Astrocyte (in vitro differentiated cells and primary cell): ENCODE results near the gene RNF123.

Source experiments
- EZH2 ChIP-seq: IDR thresholded peaks from 2 replicates; pipeline ENCODE4 v1.6.1; 2012; ENCODE audit warnings: mild to moderate bottlenecking, low read length, inconsistent platforms; ENCODE audit not compliant: insufficient read depth
- TF ChIP-seq, protein P1 (sequence below): IDR thresholded peaks from 2 replicates; pipeline ENCODE4 v1.5.1; 2011; ENCODE audit warnings: low read depth, mild to moderate bottlenecking, inconsistent platforms, low read length, moderate library complexity; ENCODE audit not compliant: insufficient read depth

DNA sequence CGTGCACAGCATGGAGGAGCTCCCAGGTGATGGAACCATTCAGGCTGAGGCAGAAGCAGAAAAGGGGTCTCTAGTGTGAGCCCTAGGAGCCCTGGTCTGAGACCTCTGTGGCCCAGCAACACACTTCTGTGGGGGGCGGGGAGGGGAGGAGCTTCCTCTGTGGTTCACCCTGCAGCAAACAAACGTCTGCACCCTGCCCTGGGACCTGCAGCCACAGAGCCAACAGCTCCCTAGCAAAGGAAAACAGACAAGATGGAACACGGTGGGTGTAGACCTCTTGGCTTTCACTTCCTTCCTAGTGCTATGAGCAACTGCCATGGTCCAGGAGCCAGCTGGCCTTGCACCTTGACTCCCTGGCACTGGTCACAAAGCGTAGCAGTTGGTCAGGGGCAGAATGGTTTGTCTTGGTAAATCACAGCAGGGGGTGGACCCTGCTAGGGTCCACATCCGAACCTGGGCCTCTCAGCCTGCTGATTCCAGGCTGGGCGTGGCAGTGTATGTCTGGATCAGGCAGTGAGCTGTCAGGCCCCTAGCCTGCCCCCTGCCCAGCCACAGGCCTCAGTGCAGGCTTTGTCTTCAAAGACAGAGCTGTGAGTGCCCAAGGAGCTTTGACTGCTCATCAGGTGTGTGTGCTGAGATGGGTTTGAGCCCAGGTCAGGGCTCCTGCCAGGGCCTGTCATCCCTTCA is 23.4 kb downstream of the RNF123 start:
- TF ChIP-seq, protein P1, sequence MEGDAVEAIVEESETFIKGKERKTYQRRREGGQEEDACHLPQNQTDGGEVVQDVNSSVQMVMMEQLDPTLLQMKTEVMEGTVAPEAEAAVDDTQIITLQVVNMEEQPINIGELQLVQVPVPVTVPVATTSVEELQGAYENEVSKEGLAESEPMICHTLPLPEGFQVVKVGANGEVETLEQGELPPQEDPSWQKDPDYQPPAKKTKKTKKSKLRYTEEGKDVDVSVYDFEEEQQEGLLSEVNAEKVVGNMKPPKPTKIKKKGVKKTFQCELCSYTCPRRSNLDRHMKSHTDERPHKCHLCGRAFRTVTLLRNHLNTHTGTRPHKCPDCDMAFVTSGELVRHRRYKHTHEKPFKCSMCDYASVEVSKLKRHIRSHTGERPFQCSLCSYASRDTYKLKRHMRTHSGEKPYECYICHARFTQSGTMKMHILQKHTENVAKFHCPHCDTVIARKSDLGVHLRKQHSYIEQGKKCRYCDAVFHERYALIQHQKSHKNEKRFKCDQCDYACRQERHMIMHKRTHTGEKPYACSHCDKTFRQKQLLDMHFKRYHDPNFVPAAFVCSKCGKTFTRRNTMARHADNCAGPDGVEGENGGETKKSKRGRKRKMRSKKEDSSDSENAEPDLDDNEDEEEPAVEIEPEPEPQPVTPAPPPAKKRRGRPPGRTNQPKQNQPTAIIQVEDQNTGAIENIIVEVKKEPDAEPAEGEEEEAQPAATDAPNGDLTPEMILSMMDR, result no peak
- TF ChIP-seq EZH2, result no peak
